Measurements from ENCODE around the gene SEMA3E. TPM values are rescaled to one million over a fixed set of nuclear protein-coding genes. Genes with fewer than 3 reads are reported as not detected.

SEMA3E gene
- total and polyA plus RNA-seq, 5 donors from 2014 or later, result not detected

GRCh38 chr7:83415840-83416239 is 233.1 kb downstream of the SEMA3E start:
- no peak overlapping the region for H3K4me3 Mint-ChIP-seq
- no peak for DNase-seq
- H3K27ac ChIP-seq (ENCODE audit: insufficient read depth, low read length, poor library complexity, severe bottlenecking), result no peak overlapping the region
- H3K27me3 ChIP-seq (ENCODE audit: control insufficient read depth, insufficient read depth, low read length), result no peaks in the 10 kb centered on the region
- no peak overlapping the region for H3K27ac Mint-ChIP-seq
- H3K36me3 ChIP-seq (ENCODE audit: control insufficient read depth, insufficient read depth, low read length), result no peaks in the 10 kb centered on the region
- H3K4me1 ChIP-seq (ENCODE audit: control insufficient read depth, insufficient read depth, low read length, poor library complexity, severe bottlenecking), result no peaks in the 10 kb centered on the region
- H3K4me1 Mint-ChIP-seq, result no peaks in the 10 kb centered on the region
- no peak overlapping the region for H3K4me3 ChIP-seq (ENCODE audit: low read depth, low read length)
- H3K27me3 Mint-ChIP-seq, result no peaks in the 10 kb centered on the region
- H3K36me3 Mint-ChIP-seq, result no peaks in the 10 kb centered on the region
- H3K9me3 Mint-ChIP-seq, result peaks cover 0 to 16% (median 4%) of the 10 kb centered on the region in 7 donors
- no peaks in the 10 kb centered on the region for H3K9me3 ChIP-seq (ENCODE audit: control insufficient read depth in 2 of 2, low read length in 2 of 2)
- no peak for ATAC-seq (ENCODE audit: low read depth in 2 of 2)

- Histone ChIP-seq H3K36me3 (ENCODE audit: control insufficient read depth, insufficient read depth, low read length) (no peaks in the 10 kb centered on the region), H3K27me3 (ENCODE audit: control insufficient read depth, insufficient read depth, low read length) (no peaks in the 10 kb centered on the region), H3K27ac (ENCODE audit: insufficient read depth, low read length, poor library complexity, severe bottlenecking) (no peak overlapping the region), H3K4me1 (ENCODE audit: control insufficient read depth, insufficient read depth, low read length, poor library complexity, severe bottlenecking) (no peaks in the 10 kb centered on the region), H3K4me3 (ENCODE audit: low read depth, low read length) (no peak overlapping the region), H3K9me3 (ENCODE audit: control insufficient read depth in 2 of 2, low read length in 2 of 2) (no peaks in the 10 kb centered on the region)
- DNase-seq (no peak), ATAC-seq (ENCODE audit: low read depth in 2 of 2) (no peak)
- Mint-ChIP-seq H3K4me3 (no peak overlapping the region), H3K9me3 (peaks cover 0 to 15% (median 3%) of the 10 kb centered on the region in 7 donors), H3K4me1 (no peaks in the 10 kb centered on the region), H3K27ac (no peak overlapping the region), H3K36me3 (no peaks in the 10 kb centered on the region), H3K27me3 (no peaks in the 10 kb centered on the region)
These were observed 234.0 kb downstream of the SEMA3E start for GRCh38 chr7:83414947-83415346.

GRCh38 chr7:83413831-83414230 is 235.1 kb downstream of the SEMA3E start:
- Histone ChIP-seq H3K36me3 (ENCODE audit: control insufficient read depth, insufficient read depth, low read length) (no peaks in the 10 kb centered on the region), H3K27ac (ENCODE audit: insufficient read depth, low read length, poor library complexity, severe bottlenecking) (no peak overlapping the region), H3K4me3 (ENCODE audit: low read depth, low read length) (no peak overlapping the region), H3K27me3 (ENCODE audit: control insufficient read depth, insufficient read depth, low read length) (no peaks in the 10 kb centered on the region), H3K9me3 (ENCODE audit: control insufficient read depth in 2 of 2, low read length in 2 of 2) (no peaks in the 10 kb centered on the region), H3K4me1 (ENCODE audit: control insufficient read depth, insufficient read depth, low read length, poor library complexity, severe bottlenecking) (no peaks in the 10 kb centered on the region)
- Mint-ChIP-seq H3K27me3 (no peaks in the 10 kb centered on the region), H3K36me3 (no peaks in the 10 kb centered on the region), H3K9me3 (peaks cover 0 to 6% (median 0%) of the 10 kb centered on the region in 7 donors), H3K4me3 (no peak overlapping the region), H3K4me1 (no peaks in the 10 kb centered on the region), H3K27ac (no peak overlapping the region)
- DNase-seq (no peak), ATAC-seq (ENCODE audit: low read depth in 2 of 2) (no peak)

- Mint-ChIP-seq H3K27ac (no peak overlapping the region), H3K27me3 (no peaks in the 10 kb centered on the region), H3K9me3 (peaks cover 0 to 5% (median 1%) of the 10 kb centered on the region in 7 donors), H3K36me3 (no peaks in the 10 kb centered on the region), H3K4me3 (no peak overlapping the region), H3K4me1 (no peaks in the 10 kb centered on the region)
- ATAC-seq (ENCODE audit: low read depth in 2 of 2), result no peak
- H3K4me1 ChIP-seq (ENCODE audit: control insufficient read depth, insufficient read depth, low read length, poor library complexity, severe bottlenecking), result no peaks in the 10 kb centered on the region
- no peak for DNase-seq
- no peaks in the 10 kb centered on the region for H3K27me3 ChIP-seq (ENCODE audit: control insufficient read depth, insufficient read depth, low read length)
- no peak overlapping the region for H3K27ac ChIP-seq (ENCODE audit: insufficient read depth, low read length, poor library complexity, severe bottlenecking)
- no peaks in the 10 kb centered on the region for H3K36me3 ChIP-seq (ENCODE audit: control insufficient read depth, insufficient read depth, low read length)
- H3K9me3 ChIP-seq (ENCODE audit: control insufficient read depth in 2 of 2, low read length in 2 of 2), result no peaks in the 10 kb centered on the region
- no peak overlapping the region for H3K4me3 ChIP-seq (ENCODE audit: low read depth, low read length)
These were observed 235.5 kb downstream of the SEMA3E start for GRCh38 chr7:83413424-83413823.

GRCh38 chr7:83410989-83411591 is 237.8 kb downstream of the SEMA3E start:
- Mint-ChIP-seq H3K4me3 (no peak overlapping the region), H3K4me1 (no peaks in the 10 kb centered on the region), H3K9me3 (peaks cover 0 to 4% (median 2%) of the 10 kb centered on the region in 7 donors), H3K27ac (no peak overlapping the region), H3K27me3 (no peaks in the 10 kb centered on the region), H3K36me3 (no peaks in the 10 kb centered on the region)
- DNase-seq, result peak in 1 of 3 donors; percentile 7
- Histone ChIP-seq H3K27ac (ENCODE audit: insufficient read depth, low read length, poor library complexity, severe bottlenecking) (no peak overlapping the region), H3K4me3 (ENCODE audit: low read depth, low read length) (no peak overlapping the region), H3K4me1 (ENCODE audit: control insufficient read depth, insufficient read depth, low read length, poor library complexity, severe bottlenecking) (no peaks in the 10 kb centered on the region), H3K36me3 (ENCODE audit: control insufficient read depth, insufficient read depth, low read length) (no peaks in the 10 kb centered on the region), H3K9me3 (ENCODE audit: control insufficient read depth in 2 of 2, low read length in 2 of 2) (no peaks in the 10 kb centered on the region), H3K27me3 (ENCODE audit: control insufficient read depth, insufficient read depth, low read length) (no peaks in the 10 kb centered on the region)
- no peak for ATAC-seq (ENCODE audit: low read depth in 2 of 2)

- Histone ChIP-seq H3K4me3 (ENCODE audit: low read depth, low read length) (no peak overlapping the region), H3K27me3 (ENCODE audit: control insufficient read depth, insufficient read depth, low read length) (no peaks in the 10 kb centered on the region), H3K9me3 (ENCODE audit: control insufficient read depth in 2 of 2, low read length in 2 of 2) (no peaks in the 10 kb centered on the region), H3K36me3 (ENCODE audit: control insufficient read depth, insufficient read depth, low read length) (no peaks in the 10 kb centered on the region), H3K27ac (ENCODE audit: insufficient read depth, low read length, poor library complexity, severe bottlenecking) (no peak overlapping the region), H3K4me1 (ENCODE audit: control insufficient read depth, insufficient read depth, low read length, poor library complexity, severe bottlenecking) (no peaks in the 10 kb centered on the region)
- no peak for ATAC-seq (ENCODE audit: low read depth in 2 of 2)
- Mint-ChIP-seq H3K27me3 (no peaks in the 10 kb centered on the region), H3K36me3 (no peaks in the 10 kb centered on the region), H3K27ac (no peak overlapping the region), H3K4me1 (no peaks in the 10 kb centered on the region), H3K9me3 (peaks cover 0 to 6% (median 4%) of the 10 kb centered on the region in 7 donors), H3K4me3 (no peak overlapping the region)
- no peak for DNase-seq
These were observed 254.2 kb downstream of the SEMA3E start for GRCh38 chr7:83394776-83395175.

GRCh38 chr7:83388436-83388835 is 260.5 kb downstream of the SEMA3E start:
- peaks cover 3 to 9% of the 10 kb centered on the region in 2 experiments for H3K9me3 ChIP-seq (ENCODE audit: control insufficient read depth in 2 of 2, low read length in 2 of 2)
- Mint-ChIP-seq H3K27me3 (no peaks in the 10 kb centered on the region), H3K4me3 (no peak overlapping the region), H3K4me1 (no peaks in the 10 kb centered on the region), H3K27ac (no peak overlapping the region), H3K36me3 (no peaks in the 10 kb centered on the region), H3K9me3 (peaks cover 0 to 16% (median 4%) of the 10 kb centered on the region in 7 donors)
- DNase-seq, result no peak
- no peaks in the 10 kb centered on the region for H3K27me3 ChIP-seq (ENCODE audit: control insufficient read depth, insufficient read depth, low read length)
- no peak for ATAC-seq (ENCODE audit: low read depth in 2 of 2)
- no peaks in the 10 kb centered on the region for H3K4me1 ChIP-seq (ENCODE audit: control insufficient read depth, insufficient read depth, low read length, poor library complexity, severe bottlenecking)
- no peaks in the 10 kb centered on the region for H3K36me3 ChIP-seq (ENCODE audit: control insufficient read depth, insufficient read depth, low read length)
- no peak overlapping the region for H3K27ac ChIP-seq (ENCODE audit: insufficient read depth, low read length, poor library complexity, severe bottlenecking)
- no peak overlapping the region for H3K4me3 ChIP-seq (ENCODE audit: low read depth, low read length)

- Mint-ChIP-seq H3K9me3 (peaks cover 0 to 13% (median 3%) of the 10 kb centered on the region in 7 donors), H3K27ac (no peak overlapping the region), H3K27me3 (no peaks in the 10 kb centered on the region), H3K36me3 (no peaks in the 10 kb centered on the region), H3K4me1 (no peaks in the 10 kb centered on the region), H3K4me3 (no peak overlapping the region)
- no peaks in the 10 kb centered on the region for H3K4me1 ChIP-seq (ENCODE audit: control insufficient read depth, insufficient read depth, low read length, poor library complexity, severe bottlenecking)
- no peak overlapping the region for H3K27ac ChIP-seq (ENCODE audit: insufficient read depth, low read length, poor library complexity, severe bottlenecking)
- no peak overlapping the region for H3K4me3 ChIP-seq (ENCODE audit: low read depth, low read length)
- no peaks in the 10 kb centered on the region for H3K36me3 ChIP-seq (ENCODE audit: control insufficient read depth, insufficient read depth, low read length)
- no peak for ATAC-seq (ENCODE audit: low read depth in 2 of 2)
- no peak for DNase-seq
- H3K27me3 ChIP-seq (ENCODE audit: control insufficient read depth, insufficient read depth, low read length), result no peaks in the 10 kb centered on the region
- H3K9me3 ChIP-seq (ENCODE audit: control insufficient read depth in 2 of 2, low read length in 2 of 2), result peaks cover 0 to 2% of the 10 kb centered on the region in 2 experiments
These were observed 282.3 kb downstream of the SEMA3E start for GRCh38 chr7:83366629-83367028.
